Upper lobe of left lung (tissue), 6 donors: ENCODE measurements around the gene ZNF608. TPM values are rescaled to one million over a fixed set of nuclear protein-coding genes. Genes with fewer than 3 reads are reported as not detected.

Experiments used
- ATAC-seq, 2 donors: fragments of 200-7000 bp; cut with Tn5 transposase; one replicate each; pipeline ENCODE4 v1.9.1; 2022; ENCODE audit warnings: mild to moderate bottlenecking in 2 of 2, moderate library complexity in 2 of 2; ENCODE audit not compliant: low FRiP score in 2 of 2
- DNase-seq, 2 donors: peaks; one replicate each; pipeline ENCODE4 v3.0.0-alpha.2; 2019 to 2020
- H3K27ac ChIP-seq, 4 donors: fragments of 200-600 bp; sonication (generic); one replicate each; pipeline ENCODE4 v1.5.1; 2016 to 2019
- H3K27me3 ChIP-seq, 4 donors: fragments of 200-600 bp; sonication (generic); one replicate each; pipeline ENCODE4 v1.5.1; 2017 to 2019
- H3K36me3 ChIP-seq, 4 donors: fragments of 200-600 bp; sonication (generic); one replicate each; pipeline ENCODE4 v1.5.1; 2016 to 2019
- H3K4me1 ChIP-seq, 4 donors: fragments of 200-600 bp; sonication (generic); one replicate each; pipeline ENCODE4 v1.5.1; 2018 to 2019
- H3K4me3 ChIP-seq, 4 donors: fragments of 200-600 bp; sonication (generic); one replicate each; pipeline ENCODE4 v1.5.1; 2017 to 2019; ENCODE audit warnings: mild to moderate bottlenecking in 2 of 4, moderate library complexity in 1 of 4
- H3K9me3 ChIP-seq, 4 donors: fragments of 200-600 bp; sonication (generic); one replicate each; pipeline ENCODE4 v1.5.1; 2018 to 2019
- EP300 ChIP-seq, 4 donors: sonication (generic); formaldehyde crosslinking; IDR thresholded peaks; one replicate each; pipeline ENCODE4 v1.5.1; 2017; ENCODE audit warnings: antibody characterized with exemption in 4 of 4, control low read depth in 2 of 4
- POLR2A ChIP-seq, 4 donors: fragments of 450-650 bp; IDR thresholded peaks; one replicate each; pipeline ENCODE4 v1.5.1; 2016 to 2017; ENCODE audit warnings: antibody characterized with exemption in 4 of 4, mild to moderate bottlenecking in 2 of 4
- POLR2AphosphoS5 ChIP-seq, 2 donors: sonication (generic); formaldehyde crosslinking; IDR thresholded peaks; one replicate each; pipeline ENCODE4 v1.5.1; 2017; ENCODE audit warnings: antibody characterized with exemption in 2 of 2
- WGBS, 2 donors: methylation state at CpG; one replicate each; pipeline ENCODE4 v1.1.5; 2017 to 2018; 5-methylcytosine and 5-hydroxymethylcytosine counted together
- total RNA-seq, 6 donors: library from RNA; depleted of rRNA in 4 of 6; stranded (reverse); fragments of >200 nt in 4 of 6; gene quantifications; one replicate each; pipeline versions ENCODE4 v1.1.0 to v1.2.1, GENCODE V29; 2016 to 2021
- TF ChIP-seq, protein P1 (sequence below), 6 experiments: fragments of 450-650 bp in 4 of 6; fragments of 200-600 bp in 2 of 6; sonication (generic) in 2 of 6; IDR thresholded peaks; one replicate each; pipeline ENCODE4 v1.5.1; 2016 to 2019; ENCODE audit warnings: antibody characterized with exemption in 6 of 6
- donor health status: DM: no; HTN: no; CAD: no; lungs with moderate emphysema.
- donor health status: DM: no; HTN: yes; CAD: no; lungs with severe emphysema.

Gene ZNF608
- total RNA-seq, 6 donors from 2014 or later = 21.8 to 54.9 (median 41.7) TPM

DNA sequence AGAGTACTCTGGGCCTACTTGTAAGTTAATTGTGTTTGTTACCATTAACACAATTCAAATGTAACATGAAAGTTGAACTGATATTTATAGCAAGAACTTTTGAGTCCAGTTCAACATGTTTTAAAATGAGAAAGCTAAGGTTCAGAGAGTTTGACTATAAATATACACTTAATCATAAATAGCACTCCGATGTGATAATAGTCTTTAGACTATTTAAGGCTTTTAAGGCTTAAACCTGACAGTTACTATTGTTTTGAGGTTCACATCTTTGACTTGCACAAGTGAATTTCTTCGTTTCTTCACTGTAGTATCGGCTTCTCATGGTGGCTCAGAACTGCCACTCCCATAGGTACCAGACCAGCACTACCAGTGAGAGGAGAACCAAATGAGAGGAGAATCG lies 42.4 kb downstream of the ZNF608 start:
- Histone ChIP-seq H3K27me3 (no peaks in the 10 kb centered on the region), H3K4me1 (peaks cover 25 to 68% (median 37%) of the 10 kb centered on the region in 4 donors)
- no peak for TF ChIP-seq EP300 (IDR thresholded peaks at IDR 0.05)
- no peak for TF ChIP-seq POLR2AphosphoS5 (IDR thresholded peaks at IDR 0.05)
- TF ChIP-seq, protein P1, sequence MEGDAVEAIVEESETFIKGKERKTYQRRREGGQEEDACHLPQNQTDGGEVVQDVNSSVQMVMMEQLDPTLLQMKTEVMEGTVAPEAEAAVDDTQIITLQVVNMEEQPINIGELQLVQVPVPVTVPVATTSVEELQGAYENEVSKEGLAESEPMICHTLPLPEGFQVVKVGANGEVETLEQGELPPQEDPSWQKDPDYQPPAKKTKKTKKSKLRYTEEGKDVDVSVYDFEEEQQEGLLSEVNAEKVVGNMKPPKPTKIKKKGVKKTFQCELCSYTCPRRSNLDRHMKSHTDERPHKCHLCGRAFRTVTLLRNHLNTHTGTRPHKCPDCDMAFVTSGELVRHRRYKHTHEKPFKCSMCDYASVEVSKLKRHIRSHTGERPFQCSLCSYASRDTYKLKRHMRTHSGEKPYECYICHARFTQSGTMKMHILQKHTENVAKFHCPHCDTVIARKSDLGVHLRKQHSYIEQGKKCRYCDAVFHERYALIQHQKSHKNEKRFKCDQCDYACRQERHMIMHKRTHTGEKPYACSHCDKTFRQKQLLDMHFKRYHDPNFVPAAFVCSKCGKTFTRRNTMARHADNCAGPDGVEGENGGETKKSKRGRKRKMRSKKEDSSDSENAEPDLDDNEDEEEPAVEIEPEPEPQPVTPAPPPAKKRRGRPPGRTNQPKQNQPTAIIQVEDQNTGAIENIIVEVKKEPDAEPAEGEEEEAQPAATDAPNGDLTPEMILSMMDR (IDR thresholded peaks at IDR 0.05) = no peak
- no peak for TF ChIP-seq POLR2A (IDR thresholded peaks at IDR 0.05)

DNA sequence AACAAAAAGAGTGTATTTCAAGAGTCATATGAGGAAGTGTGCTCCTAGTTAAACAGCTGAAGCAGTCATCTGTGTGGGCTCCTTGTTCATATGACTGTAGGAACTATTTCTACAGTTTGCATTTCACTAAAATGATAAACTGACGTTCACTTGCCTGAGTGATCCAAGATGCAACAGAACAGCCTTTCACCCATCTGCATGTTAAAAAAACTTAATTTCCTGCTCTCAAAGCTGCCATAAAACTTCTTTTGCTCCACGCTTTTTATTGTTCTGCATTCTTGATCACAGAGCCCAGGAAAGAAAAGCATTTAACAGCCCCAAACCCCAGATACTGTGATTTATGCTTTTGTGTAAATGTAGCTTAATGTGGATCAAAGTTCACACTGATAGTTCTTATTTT lies 43.9 kb downstream of the ZNF608 start:
- TF ChIP-seq POLR2A (IDR thresholded peaks at IDR 0.05) (no peak), POLR2AphosphoS5 (IDR thresholded peaks at IDR 0.05) (no peak), EP300 (IDR thresholded peaks at IDR 0.05) (no peak)
- TF ChIP-seq, protein P1 (IDR thresholded peaks at IDR 0.05) = no peak
- ATAC-seq (no peak), DNase-seq (no peak)
- Histone ChIP-seq H3K4me1 (peaks cover 36 to 68% (median 39%) of the 10 kb centered on the region in 4 donors), H3K4me3 (no peak overlapping the region), H3K9me3 (no peaks in the 10 kb centered on the region), H3K27ac (no peak overlapping the region), H3K36me3 (no peaks in the 10 kb centered on the region), H3K27me3 (no peaks in the 10 kb centered on the region)
- WGBS, 2 donors = 40 to 61% methylated on average over 2 of the region's 2 CpGs

More for the DNA sequence above, 42.4 kb downstream of the ZNF608 start:
- Histone ChIP-seq H3K4me3 (no peak overlapping the region), H3K9me3 (no peaks in the 10 kb centered on the region), H3K27ac (peak overlapping the region in 1 of 4 donors; percentile 7), H3K36me3 (no peaks in the 10 kb centered on the region)
- ATAC-seq = no peak
- DNase-seq = no peak
- WGBS, 2 donors = 85 to 89% methylated on average over 4 of the region's 4 CpGs

DNA sequence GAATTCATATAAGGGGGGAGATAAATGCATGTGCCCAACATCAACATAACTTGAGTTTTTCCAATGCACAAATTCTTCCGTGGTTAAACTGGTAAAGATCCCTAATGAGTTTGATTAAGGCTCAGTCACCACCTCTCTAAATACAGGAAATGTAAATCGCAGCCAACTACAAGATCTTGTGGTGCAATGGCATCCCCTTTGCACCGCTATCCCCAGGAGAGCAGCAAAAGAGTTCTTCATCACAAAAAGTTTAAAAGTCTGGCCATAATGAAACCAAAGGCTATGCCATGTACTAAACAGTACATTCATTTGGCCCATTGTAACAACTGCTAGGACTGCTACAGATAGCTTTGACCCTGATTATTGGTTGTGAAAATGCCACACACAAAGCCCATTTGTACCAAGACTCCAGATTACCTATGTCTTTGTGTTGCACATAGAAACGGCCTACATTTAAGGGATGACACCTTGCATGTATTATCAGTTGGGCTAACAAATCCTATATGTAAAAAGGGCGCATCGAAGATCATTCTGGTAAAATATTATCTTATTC lies 44.5 kb downstream of the ZNF608 start:
- 67 to 78% methylated on average over 6 of the region's 6 CpGs for WGBS, 2 donors
- Histone ChIP-seq H3K4me1 (peaks cover 30 to 66% (median 38%) of the 10 kb centered on the region in 4 donors), H3K27ac (no peak overlapping the region), H3K4me3 (no peak overlapping the region), H3K36me3 (no peaks in the 10 kb centered on the region), H3K9me3 (no peaks in the 10 kb centered on the region), H3K27me3 (no peaks in the 10 kb centered on the region)
- DNase-seq (no peak), ATAC-seq (no peak)
- TF ChIP-seq POLR2AphosphoS5 (IDR thresholded peaks at IDR 0.05) (no peak), POLR2A (IDR thresholded peaks at IDR 0.05) (no peak), EP300 (IDR thresholded peaks at IDR 0.05) (no peak)
- TF ChIP-seq, protein P1 (IDR thresholded peaks at IDR 0.05) = no peak

DNA sequence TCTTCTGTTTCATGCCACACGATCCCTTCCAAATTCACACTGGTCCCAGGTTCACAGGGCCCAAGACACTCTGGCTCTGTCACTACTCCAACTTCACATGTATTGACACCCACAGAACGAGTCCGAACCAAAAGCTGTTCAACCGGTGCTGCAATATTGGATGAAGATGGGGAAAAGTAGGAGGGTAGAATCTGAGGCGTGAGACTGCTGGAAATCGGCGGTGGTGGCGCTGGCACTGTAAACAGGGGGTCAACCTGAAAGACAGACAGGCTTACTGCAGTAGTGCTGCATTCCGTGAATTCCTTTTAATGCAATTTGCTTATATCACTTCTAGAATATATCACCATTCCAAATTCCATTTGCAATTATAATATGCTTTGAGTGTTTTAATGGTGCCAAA lies 45.4 kb downstream of the ZNF608 start:
- ATAC-seq (no peak), DNase-seq (no peak)
- peaks cover 21 to 57% (median 30%) of the 10 kb centered on the region in 4 donors for H3K4me1 ChIP-seq
- no peak overlapping the region for H3K27ac ChIP-seq
- H3K4me3 ChIP-seq = no peak overlapping the region
- H3K27me3 ChIP-seq = no peaks in the 10 kb centered on the region
- TF ChIP-seq, protein P1 (IDR thresholded peaks at IDR 0.05) = no peak
- TF ChIP-seq EP300 (IDR thresholded peaks at IDR 0.05) (no peak), POLR2AphosphoS5 (IDR thresholded peaks at IDR 0.05) (no peak), POLR2A (IDR thresholded peaks at IDR 0.05) (no peak)
- H3K9me3 ChIP-seq = no peaks in the 10 kb centered on the region
- no peaks in the 10 kb centered on the region for H3K36me3 ChIP-seq
- 80 to 91% methylated on average over 9 of the region's 9 CpGs for WGBS, 2 donors

DNA sequence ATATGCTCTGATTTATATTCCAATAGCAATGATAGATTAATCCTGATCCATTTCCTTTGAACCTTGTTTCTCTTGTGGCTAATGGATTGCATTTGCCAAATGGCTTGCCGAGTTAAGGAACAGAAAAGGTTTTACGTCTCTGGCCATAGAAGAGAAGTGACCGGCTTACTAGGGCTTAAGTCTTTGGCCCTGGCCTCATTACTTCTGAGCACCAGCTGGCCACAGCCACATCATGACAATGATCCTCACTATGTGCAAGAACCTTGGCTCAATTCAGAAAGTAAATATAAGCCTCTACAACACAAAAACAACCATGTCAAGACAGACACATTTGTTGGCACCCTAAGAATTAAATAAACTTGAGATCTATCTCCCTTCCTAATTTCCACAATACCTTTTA lies 46.1 kb downstream of the ZNF608 start:
- Histone ChIP-seq H3K27ac (peak overlapping the region in 1 of 4 donors; percentile 16), H3K4me3 (no peak overlapping the region), H3K9me3 (no peaks in the 10 kb centered on the region), H3K36me3 (no peaks in the 10 kb centered on the region), H3K4me1 (peaks cover 19 to 50% (median 30%) of the 10 kb centered on the region in 4 donors), H3K27me3 (no peaks in the 10 kb centered on the region)
- TF ChIP-seq EP300 (IDR thresholded peaks at IDR 0.05) = no peak
- no peak for TF ChIP-seq POLR2A (IDR thresholded peaks at IDR 0.05)
- ATAC-seq (no peak), DNase-seq (no peak)
- WGBS, 2 donors = 96 to 97% methylated on average over 3 of the region's 3 CpGs
